Neural progenitor cell (in vitro differentiated cells): ENCODE measurements around the gene RRAS. TPM values are rescaled to one million over a fixed set of nuclear protein-coding genes. Genes with fewer than 3 reads are reported as not detected.
A peak's percentile ranks its signal among the peaks of the same experiment; 100 is the strongest.

Experiments
- DNase-seq: peaks from one replicate; pipeline ENCODE4 v3.0.0-alpha.2; 2016; ENCODE audit warnings: low spot score
- H2AFZ ChIP-seq: fragments of 200-600 bp; sonication (generic); replicated peaks from 2 replicates; pipeline ENCODE4 v1.6.1; 2016; ENCODE audit warnings: antibody characterized with exemption
- H3F3A ChIP-seq: fragments of 200-600 bp; sonication (generic); 2 replicates; pipeline ENCODE4 v1.6.1; 2016; ENCODE audit warnings: antibody characterized with exemption, low read depth
- H3K27ac ChIP-seq: fragments of 200-600 bp; sonication (generic); 2 replicates; pipeline ENCODE4 v1.5.1; 2016; ENCODE audit warnings: mild to moderate bottlenecking
- H3K27me3 ChIP-seq: fragments of 200-600 bp; sonication (generic); 2 replicates; pipeline ENCODE4 v1.6.1; 2016; ENCODE audit warnings: mild to moderate bottlenecking, moderate library complexity
- H3K36me3 ChIP-seq: fragments of 200-600 bp; sonication (generic); 2 replicates; pipeline ENCODE4 v1.5.1; 2016
- H3K4me1 ChIP-seq: fragments of 200-600 bp; sonication (generic); 2 replicates; pipeline ENCODE4 v1.6.1; 2016; ENCODE audit warnings: mixed run types
- H3K4me2 ChIP-seq: fragments of 200-600 bp; sonication (generic); 2 replicates; pipeline ENCODE4 v1.6.1; 2016
- H3K4me3 ChIP-seq: fragments of 200-600 bp; sonication (generic); 2 replicates; pipeline ENCODE4 v1.5.1; 2016
- H3K79me2 ChIP-seq: fragments of 200-600 bp; sonication (generic); 2 replicates; pipeline ENCODE4 v1.6.1; 2016; ENCODE audit warnings: low read depth
- H3K9ac ChIP-seq: fragments of 200-600 bp; sonication (generic); 2 replicates; pipeline ENCODE4 v1.6.1; 2016
- H3K9me3 ChIP-seq: fragments of 200-600 bp; sonication (generic); 2 replicates; pipeline ENCODE4 v1.5.1; 2016; ENCODE audit warnings: low read depth
- H4K20me1 ChIP-seq: fragments of 200-600 bp; sonication (generic); 2 replicates; pipeline ENCODE4 v1.6.1; 2016; ENCODE audit warnings: low read depth
- H3K27ac Mint-ChIP-seq: 3 replicates; pipeline ENCODE4 v1.8.0; 2021; ENCODE audit warnings: mixed read lengths
- H3K27me3 Mint-ChIP-seq: 2 replicates; pipeline ENCODE4 v1.8.0; 2022; ENCODE audit warnings: low read depth, mild to moderate bottlenecking, inconsistent platforms, moderate library complexity, mixed read lengths; ENCODE audit not compliant: insufficient read depth
- H3K36me3 Mint-ChIP-seq: 3 replicates; pipeline ENCODE4 v1.8.0; 2021; ENCODE audit warnings: mixed read lengths
- H3K4me1 Mint-ChIP-seq: 3 replicates; pipeline ENCODE4 v1.8.0; 2021; ENCODE audit warnings: mixed read lengths
- H3K4me3 Mint-ChIP-seq: 3 replicates; pipeline ENCODE4 v1.8.0; 2021; ENCODE audit warnings: mild to moderate bottlenecking, moderate library complexity, mixed read lengths
- H3K9me3 Mint-ChIP-seq: 3 replicates; pipeline ENCODE4 v1.8.0; 2020; ENCODE audit warnings: mixed read lengths
- CTCF ChIP-seq: fragments of 200-600 bp; sonication (generic); IDR thresholded peaks from 2 replicates; pipeline ENCODE4 v1.5.1; 2017; ENCODE audit warnings: antibody characterized with exemption, mild to moderate bottlenecking
- EZH2 ChIP-seq: fragments of 200-600 bp; sonication (generic); IDR thresholded peaks from 2 replicates; pipeline ENCODE4 v1.6.1; 2017; ENCODE audit warnings: antibody characterized with exemption, mild to moderate bottlenecking, moderate library complexity
- EZH2phosphoT487 ChIP-seq: fragments of 200-600 bp; sonication (generic); IDR thresholded peaks from 2 replicates; pipeline ENCODE4 v1.6.1; 2017; ENCODE audit warnings: antibody characterized with exemption
- total RNA-seq: library from RNA; depleted of rRNA; stranded (reverse); fragments of >200 nt; gene quantifications from 2 replicates; pipeline ENCODE4 v1.2.3, GENCODE V29; 2015; ENCODE audit warnings: low replicate concordance

Gene RRAS
- total RNA-seq, 1 donor from 2014 or later = 9.6 TPM

DNA sequence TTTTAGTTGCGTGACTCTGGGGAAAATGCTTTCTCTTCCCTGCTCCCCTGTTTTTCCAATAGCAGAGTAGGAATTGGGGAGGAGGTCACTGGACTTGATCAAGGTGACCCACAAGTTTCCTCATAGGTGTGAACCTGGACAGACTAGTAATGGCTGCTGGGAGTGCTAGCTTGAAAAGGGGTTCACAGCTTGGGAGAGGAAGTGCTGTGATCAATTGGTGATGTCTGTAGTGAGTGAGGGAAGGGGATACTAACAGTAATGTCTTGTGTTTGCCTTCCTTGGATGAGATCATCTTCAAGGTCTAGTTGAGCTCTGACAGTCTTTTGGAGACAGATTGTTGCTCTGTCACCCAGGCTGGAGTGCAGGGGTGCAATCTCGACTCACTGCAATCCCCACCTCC, 27.5 kb upstream of the RRAS start:
- TF ChIP-seq EZH2phosphoT487 = no peak
- TF ChIP-seq EZH2 = no peak
- DNase-seq = no peak
- H3K27ac ChIP-seq = no peak overlapping the region
- H4K20me1 ChIP-seq = peaks cover 25% of the 10 kb centered on the region
- peaks cover 11% of the 10 kb centered on the region for H3K4me1 ChIP-seq
- no peak overlapping the region for H3K9ac ChIP-seq
- peaks cover 41% of the 10 kb centered on the region for H3F3A ChIP-seq
- H3K4me1 Mint-ChIP-seq = peaks cover 29% of the 10 kb centered on the region
- H3K9me3 ChIP-seq = no peaks in the 10 kb centered on the region
- H3K4me2 ChIP-seq = no peak overlapping the region
- peaks cover 5% of the 10 kb centered on the region for H3K27me3 Mint-ChIP-seq
- peak overlapping the region; percentile 98 for H3K4me3 Mint-ChIP-seq
- H3K27ac Mint-ChIP-seq = peak overlapping the region; percentile 16
- no peak overlapping the region for H2AFZ ChIP-seq
- peaks cover 39% of the 10 kb centered on the region for H3K79me2 ChIP-seq
- no peak overlapping the region for H3K4me3 ChIP-seq
- H3K36me3 ChIP-seq = no peaks in the 10 kb centered on the region
- peaks cover 13% of the 10 kb centered on the region for H3K36me3 Mint-ChIP-seq
- no peaks in the 10 kb centered on the region for H3K9me3 Mint-ChIP-seq
- no peaks in the 10 kb centered on the region for H3K27me3 ChIP-seq

DNA sequence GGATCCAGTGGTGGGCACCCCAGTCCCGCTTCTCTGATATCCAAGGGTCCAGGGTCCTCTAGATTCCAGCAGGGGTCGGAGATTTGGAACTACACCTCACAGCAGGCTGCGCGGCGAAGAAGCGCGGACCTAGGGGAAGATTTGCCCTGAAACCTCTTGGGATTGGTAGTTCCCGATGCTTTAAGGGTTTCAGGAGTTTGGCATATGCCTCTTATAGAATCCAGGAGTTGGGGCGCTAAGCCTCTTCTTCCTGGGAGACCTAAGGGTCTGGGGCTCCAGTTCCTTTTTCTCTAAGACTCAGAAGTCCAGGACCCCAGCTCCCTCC, 26.1 kb upstream of the RRAS start:
- Mint-ChIP-seq H3K27me3 (peaks cover 5% of the 10 kb centered on the region), H3K9me3 (no peaks in the 10 kb centered on the region), H3K4me3 (peak overlapping the region; percentile 98), H3K27ac (peak overlapping the region; percentile 98), H3K4me1 (peaks cover 20% of the 10 kb centered on the region), H3K36me3 (peaks cover 9% of the 10 kb centered on the region)
- H2AFZ ChIP-seq = peak overlapping the region; percentile 88
- no peak for DNase-seq
- no peak overlapping the region for H3K27ac ChIP-seq
- peak overlapping the region; percentile 93 for H3K4me2 ChIP-seq
- no peaks in the 10 kb centered on the region for H3K9me3 ChIP-seq
- TF ChIP-seq EZH2phosphoT487 (no peak), CTCF (peak; percentile 33)
- H3K36me3 ChIP-seq = no peaks in the 10 kb centered on the region
- H3K4me1 ChIP-seq = peaks cover 11% of the 10 kb centered on the region
- H3K27me3 ChIP-seq = no peaks in the 10 kb centered on the region
- H3K79me2 ChIP-seq = peaks cover 39% of the 10 kb centered on the region
- peaks cover 28% of the 10 kb centered on the region for H3F3A ChIP-seq
- peaks cover 19% of the 10 kb centered on the region for H4K20me1 ChIP-seq
- H3K4me3 ChIP-seq = peak overlapping the region; percentile 85
- H3K9ac ChIP-seq = peak overlapping the region; percentile 86

DNA sequence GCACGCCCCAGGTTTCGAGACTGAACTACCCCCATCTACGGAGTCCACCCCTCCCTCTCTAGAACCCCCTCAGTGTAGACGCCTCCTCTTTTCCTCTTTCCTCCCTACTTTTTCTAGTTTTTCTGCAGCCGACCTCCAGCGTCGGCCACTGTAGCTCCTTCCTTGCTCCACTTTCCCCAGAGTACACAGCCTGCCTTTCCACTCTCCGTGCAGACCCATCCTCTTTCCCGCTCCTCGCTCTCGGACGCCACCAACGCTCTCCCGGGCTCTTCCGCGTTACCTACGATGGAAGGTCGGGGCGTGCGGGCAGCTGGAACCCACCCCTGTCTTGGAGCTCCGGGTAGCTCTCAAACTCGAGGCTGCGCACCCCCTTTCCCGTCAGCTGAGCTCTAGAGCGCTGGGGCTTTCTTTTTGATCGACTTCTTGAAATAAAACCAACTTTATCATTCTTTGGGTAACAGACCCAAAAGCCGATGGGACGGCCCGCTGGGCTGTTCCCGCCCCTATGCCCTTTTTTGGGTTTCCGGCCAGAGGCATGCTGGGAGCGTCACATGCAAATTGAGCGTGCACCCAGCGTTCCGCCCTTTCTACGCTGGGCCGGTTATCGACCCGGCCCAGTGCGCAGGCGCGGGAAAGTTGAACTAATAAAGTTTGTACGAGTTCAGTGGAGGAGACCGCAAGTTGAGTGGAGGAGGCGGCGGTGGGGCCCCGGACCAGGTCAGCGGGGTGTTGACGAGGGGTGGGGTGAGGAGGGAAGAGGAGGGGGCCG, 25.6 kb upstream of the RRAS start, which contains the start of the genes BCL2L12 and IRF3:
BCL2L12 (plus strand) TSS at position 583 of the 769 bp plus-strand sequence. CDS start 760 bp downstream, outside the sequence.
IRF3 (minus strand) TSS at position 507 of the 769 bp plus-strand sequence. CDS start 1,019 bp downstream, outside the sequence.
- H3K9me3 Mint-ChIP-seq = no peaks in the 10 kb centered on the region
- Histone ChIP-seq H3F3A (peaks cover 26% of the 10 kb centered on the region), H3K36me3 (no peaks in the 10 kb centered on the region), H3K79me2 (peaks cover 39% of the 10 kb centered on the region), H3K27me3 (no peaks in the 10 kb centered on the region), H3K4me2 (peak within 1 kb of the TSS; percentile 93), H2AFZ (peak within 1 kb of the TSS; percentile 88), H3K4me3 (peak within 1 kb of the TSS; percentile 85), H3K27ac (no peak within 1 kb of the TSS), H4K20me1 (peaks cover 19% of the 10 kb centered on the region), H3K9me3 (no peaks in the 10 kb centered on the region), H3K9ac (peak within 1 kb of the TSS; percentile 86), H3K4me1 (peaks cover 11% of the 10 kb centered on the region)
- TF ChIP-seq EZH2 (no peak), CTCF (no peak), EZH2phosphoT487 (no peak)
- peaks cover 20% of the 10 kb centered on the region for H3K4me1 Mint-ChIP-seq
- DNase-seq = peak; percentile 99
- peak within 1 kb of the TSS; percentile 98 for H3K27ac Mint-ChIP-seq
- H3K4me3 Mint-ChIP-seq = peak within 1 kb of the TSS; percentile 98
- peaks cover 5% of the 10 kb centered on the region for H3K27me3 Mint-ChIP-seq
- H3K36me3 Mint-ChIP-seq = peaks cover 9% of the 10 kb centered on the region

GRCh38 chr19:49665036-49665350, 25.1 kb upstream of the RRAS start:
- H3K79me2 ChIP-seq = peaks cover 39% of the 10 kb centered on the region
- H3K4me2 ChIP-seq = peak overlapping the region; percentile 93
- H3K9ac ChIP-seq = peak overlapping the region; percentile 23
- TF ChIP-seq EZH2 (no peak), EZH2phosphoT487 (no peak), CTCF (no peak)
- H3K27ac ChIP-seq = no peak overlapping the region
- Mint-ChIP-seq H3K36me3 (peaks cover 14% of the 10 kb centered on the region), H3K9me3 (no peaks in the 10 kb centered on the region), H3K27ac (peak overlapping the region; percentile 28), H3K27me3 (peaks cover 5% of the 10 kb centered on the region), H3K4me3 (peak overlapping the region; percentile 98), H3K4me1 (peaks cover 20% of the 10 kb centered on the region)
- no peaks in the 10 kb centered on the region for H3K9me3 ChIP-seq
- H3K4me1 ChIP-seq = peaks cover 11% of the 10 kb centered on the region
- no peak for DNase-seq
- H3K4me3 ChIP-seq = peak overlapping the region; percentile 85
- H3F3A ChIP-seq = peaks cover 31% of the 10 kb centered on the region
- no peak overlapping the region for H2AFZ ChIP-seq
- H4K20me1 ChIP-seq = peaks cover 19% of the 10 kb centered on the region
- peaks cover 4% of the 10 kb centered on the region for H3K36me3 ChIP-seq
- H3K27me3 ChIP-seq = no peaks in the 10 kb centered on the region
